Smooth muscle cell (in vitro differentiated cells): Measurements from ENCODE around the gene RASD2. TPM values are rescaled to one million over a fixed set of nuclear protein-coding genes. Genes with fewer than 3 reads are reported as not detected.
A peak's percentile ranks its signal among the peaks of the same experiment; 100 is the strongest.

Source experiments
- DNase-seq: peaks from one replicate; lab custom pipeline; 2025; ENCODE audit not compliant: unreplicated experiment; lab: John Stamatoyannopoulos, UW
- H2AFZ ChIP-seq: fragments of 200-600 bp; sonication (generic); 2 replicates; pipeline ENCODE4 v1.6.0; 2016; ENCODE audit warnings: antibody characterized with exemption, low read depth, mild to moderate bottlenecking
- H3F3A ChIP-seq: fragments of 200-600 bp; sonication (generic); 2 replicates; pipeline ENCODE4 v1.6.0; 2017; ENCODE audit warnings: antibody characterized with exemption, low read depth
- H3K27ac ChIP-seq: fragments of 200-600 bp; sonication (generic); 2 replicates; pipeline ENCODE4 v1.5.1; 2016; ENCODE audit warnings: low read depth, mild to moderate bottlenecking
- H3K27me3 ChIP-seq: fragments of 200-600 bp; sonication (generic); 2 replicates; pipeline ENCODE4 v1.6.1; 2016; ENCODE audit warnings: low read depth, mild to moderate bottlenecking
- H3K36me3 ChIP-seq: fragments of 200-600 bp; sonication (generic); 2 replicates; pipeline ENCODE4 v1.5.1; 2016; ENCODE audit warnings: low read depth
- H3K4me1 ChIP-seq: fragments of 200-600 bp; sonication (generic); 2 replicates; pipeline ENCODE4 v1.5.1; 2016; ENCODE audit warnings: low read depth
- H3K4me2 ChIP-seq: fragments of 200-600 bp; sonication (generic); 2 replicates; pipeline ENCODE4 v1.6.0; 2016; ENCODE audit warnings: mild to moderate bottlenecking
- H3K4me3 ChIP-seq: fragments of 200-600 bp; sonication (generic); 2 replicates; pipeline ENCODE4 v1.5.1; 2016; ENCODE audit warnings: mild to moderate bottlenecking
- H3K79me2 ChIP-seq: fragments of 200-600 bp; sonication (generic); 2 replicates; pipeline ENCODE4 v1.6.0; 2016; ENCODE audit warnings: low read depth, mild to moderate bottlenecking
- H3K9ac ChIP-seq: fragments of 200-600 bp; sonication (generic); 2 replicates; pipeline ENCODE4 v1.6.0; 2016; ENCODE audit warnings: low read depth
- H3K9me3 ChIP-seq: fragments of 200-600 bp; sonication (generic); replicated peaks from 2 replicates; pipeline ENCODE4 v1.5.1; 2016; ENCODE audit warnings: low read depth
- H4K20me1 ChIP-seq: fragments of 200-600 bp; sonication (generic); 2 replicates; pipeline ENCODE4 v1.6.0; 2016; ENCODE audit warnings: low read depth
- WGBS: methylation state at CpG from one replicate; pipeline ENCODE4 v1.1.7; 2016; ENCODE audit warnings: low lambda C conversion rate; 5-methylcytosine and 5-hydroxymethylcytosine counted together
- polyA plus RNA-seq: library from polyadenylated mRNA; unstranded; fragments of >200 nt; fragmentation: Nextera tagmentation; extraction: Ambion mirVana; gene quantifications from 2 replicates; pipeline ENCODE4 v1.2.1, GENCODE V29; 2016
- total RNA-seq: library from RNA; depleted of rRNA; stranded (reverse); fragments of >200 nt; gene quantifications from 2 replicates; pipeline ENCODE4 v1.2.3, GENCODE V29; 2014
- TF ChIP-seq, protein P1 (sequence below): fragments of 200-600 bp; sonication (generic); IDR thresholded peaks from 2 replicates; pipeline ENCODE4 v1.5.1; 2017; ENCODE audit warnings: borderline replicate concordance, mild to moderate bottlenecking, antibody characterized with exemption; ENCODE audit not compliant: insufficient read depth, poor library complexity, severe bottlenecking

Gene RASD2
- total and polyA plus RNA-seq, 2 experiments from 2014 or later = 0.27 TPM; not detected in 1

DNA sequence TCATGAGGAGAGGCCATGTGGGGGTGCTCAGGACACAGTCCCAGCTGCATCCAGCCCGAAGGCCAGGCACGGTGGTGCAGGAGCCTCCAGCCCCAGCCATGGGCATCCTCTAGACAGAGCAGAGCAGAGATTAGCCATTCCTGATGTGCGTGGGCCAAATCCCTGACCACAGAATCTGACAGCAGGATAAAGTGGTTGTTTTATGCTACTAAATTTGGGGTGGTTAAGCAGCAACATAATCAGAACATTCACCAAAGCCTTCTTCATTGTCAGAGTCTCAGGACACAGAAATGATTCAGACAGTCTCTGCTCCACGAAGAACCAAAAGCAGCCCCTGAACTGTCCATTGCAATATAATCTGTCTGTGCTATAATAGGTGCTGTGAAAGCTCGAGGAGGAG lies 19.7 kb downstream of the RASD2 start:
- H3K4me3 ChIP-seq = no peak overlapping the region
- DNase-seq = no peak
- TF ChIP-seq, protein P1, sequence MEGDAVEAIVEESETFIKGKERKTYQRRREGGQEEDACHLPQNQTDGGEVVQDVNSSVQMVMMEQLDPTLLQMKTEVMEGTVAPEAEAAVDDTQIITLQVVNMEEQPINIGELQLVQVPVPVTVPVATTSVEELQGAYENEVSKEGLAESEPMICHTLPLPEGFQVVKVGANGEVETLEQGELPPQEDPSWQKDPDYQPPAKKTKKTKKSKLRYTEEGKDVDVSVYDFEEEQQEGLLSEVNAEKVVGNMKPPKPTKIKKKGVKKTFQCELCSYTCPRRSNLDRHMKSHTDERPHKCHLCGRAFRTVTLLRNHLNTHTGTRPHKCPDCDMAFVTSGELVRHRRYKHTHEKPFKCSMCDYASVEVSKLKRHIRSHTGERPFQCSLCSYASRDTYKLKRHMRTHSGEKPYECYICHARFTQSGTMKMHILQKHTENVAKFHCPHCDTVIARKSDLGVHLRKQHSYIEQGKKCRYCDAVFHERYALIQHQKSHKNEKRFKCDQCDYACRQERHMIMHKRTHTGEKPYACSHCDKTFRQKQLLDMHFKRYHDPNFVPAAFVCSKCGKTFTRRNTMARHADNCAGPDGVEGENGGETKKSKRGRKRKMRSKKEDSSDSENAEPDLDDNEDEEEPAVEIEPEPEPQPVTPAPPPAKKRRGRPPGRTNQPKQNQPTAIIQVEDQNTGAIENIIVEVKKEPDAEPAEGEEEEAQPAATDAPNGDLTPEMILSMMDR = no peak
- no peaks in the 10 kb centered on the region for H3K27me3 ChIP-seq
- no peaks in the 10 kb centered on the region for H3K79me2 ChIP-seq
- H3K4me2 ChIP-seq = no peak overlapping the region
- H3K9ac ChIP-seq = no peak overlapping the region
- no peak overlapping the region for H3K27ac ChIP-seq
- H4K20me1 ChIP-seq = no peaks in the 10 kb centered on the region
- H2AFZ ChIP-seq = no peak overlapping the region
- peaks cover 3% of the 10 kb centered on the region for H3K4me1 ChIP-seq
- H3K9me3 ChIP-seq = no peaks in the 10 kb centered on the region
- no peaks in the 10 kb centered on the region for H3K36me3 ChIP-seq
- peaks cover 3% of the 10 kb centered on the region for H3F3A ChIP-seq
- 51% methylated on average over 5 of the region's 5 CpGs for WGBS

DNA sequence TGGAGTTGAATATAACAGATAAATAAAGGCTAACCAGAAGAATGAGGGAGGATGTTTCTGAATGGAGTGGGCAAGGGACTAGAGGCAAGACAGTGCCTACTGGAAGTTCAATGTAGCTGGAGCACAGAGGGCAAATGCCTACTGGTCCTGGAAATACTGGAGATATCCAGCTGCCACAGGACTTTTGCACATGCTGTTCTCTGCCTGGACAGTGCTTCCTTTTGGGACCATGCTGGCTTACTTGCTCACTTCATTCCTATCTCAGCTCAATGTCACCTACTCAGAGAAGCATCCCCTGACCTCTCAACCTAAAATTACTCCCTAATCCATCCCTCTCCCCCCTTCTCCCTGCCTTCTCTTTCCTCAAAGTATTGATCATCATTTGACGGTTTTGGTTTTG lies 20.2 kb downstream of the RASD2 start:
- peaks cover 3% of the 10 kb centered on the region for H3K4me1 ChIP-seq
- no peaks in the 10 kb centered on the region for H3K79me2 ChIP-seq
- 100% methylated on average over 1 of the region's 1 CpG for WGBS
- H3K4me3 ChIP-seq = no peak overlapping the region
- H3K4me2 ChIP-seq = no peak overlapping the region
- H3K36me3 ChIP-seq = no peaks in the 10 kb centered on the region
- no peak overlapping the region for H3K27ac ChIP-seq
- H3K9ac ChIP-seq = no peak overlapping the region
- peaks cover 3% of the 10 kb centered on the region for H3F3A ChIP-seq
- H3K27me3 ChIP-seq = no peaks in the 10 kb centered on the region
- no peak overlapping the region for H2AFZ ChIP-seq
- DNase-seq = no peak
- no peaks in the 10 kb centered on the region for H4K20me1 ChIP-seq
- no peaks in the 10 kb centered on the region for H3K9me3 ChIP-seq
- TF ChIP-seq, protein P1 = no peak

GRCh38 chr22:35561796-35562526 lies 21.3 kb downstream of the RASD2 start:
- 41% methylated on average over 20 of the region's 20 CpGs for WGBS
- Histone ChIP-seq H3K36me3 (no peaks in the 10 kb centered on the region), H3K4me2 (peak overlapping the region; percentile 75), H3K4me3 (no peak overlapping the region), H3K79me2 (no peaks in the 10 kb centered on the region), H3K27me3 (no peaks in the 10 kb centered on the region), H3K9ac (no peak overlapping the region), H3K4me1 (peaks cover 3% of the 10 kb centered on the region), H4K20me1 (no peaks in the 10 kb centered on the region), H3F3A (peaks cover 3% of the 10 kb centered on the region), H3K9me3 (no peaks in the 10 kb centered on the region), H2AFZ (no peak overlapping the region), H3K27ac (no peak overlapping the region)
- TF ChIP-seq, protein P1 = no peak
- no peak for DNase-seq

DNA sequence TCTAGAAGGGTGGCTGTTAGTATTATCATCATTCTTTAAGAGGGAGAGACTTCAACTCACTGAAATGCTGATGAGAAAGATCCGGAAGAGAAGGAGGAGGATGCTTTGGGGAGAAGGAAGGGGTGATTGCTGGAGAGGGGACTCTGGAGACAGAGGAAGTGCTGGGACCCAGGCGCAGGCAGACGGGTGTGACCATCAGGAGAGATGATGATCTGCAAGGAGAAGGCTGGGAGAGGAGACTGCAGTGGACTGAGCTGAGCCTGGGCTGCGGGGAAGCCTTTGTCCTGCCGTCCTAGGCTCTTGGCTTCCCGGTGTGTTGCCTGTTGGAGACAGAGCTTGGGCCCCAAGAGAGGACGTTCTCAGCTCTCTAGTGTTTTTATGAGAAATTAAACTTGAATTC lies 22.6 kb downstream of the RASD2 start:
- TF ChIP-seq, protein P1 = no peak
- no peak overlapping the region for H3K27ac ChIP-seq
- 76% methylated on average over 6 of the region's 7 CpGs for WGBS
- H3F3A ChIP-seq = peaks cover 3% of the 10 kb centered on the region
- no peak for DNase-seq
- H3K36me3 ChIP-seq = no peaks in the 10 kb centered on the region
- H3K4me2 ChIP-seq = no peak overlapping the region
- no peaks in the 10 kb centered on the region for H3K9me3 ChIP-seq
- no peaks in the 10 kb centered on the region for H4K20me1 ChIP-seq
- H3K27me3 ChIP-seq = no peaks in the 10 kb centered on the region
- H3K4me1 ChIP-seq = peaks cover 3% of the 10 kb centered on the region
- no peaks in the 10 kb centered on the region for H3K79me2 ChIP-seq
- H3K9ac ChIP-seq = no peak overlapping the region
- H2AFZ ChIP-seq = no peak overlapping the region
- no peak overlapping the region for H3K4me3 ChIP-seq
